ENCODE data around the gene RGS19.

- TF ChIP-seq CTCF (IDR thresholded peaks at IDR 0.05) (no peak), ZFX (IDR thresholded peaks at IDR 0.05; ENCODE audit: borderline replicate concordance) (no peak)
Measured at GRCh38 chr20:64073476-64074183, 5.7 kb downstream of the RGS19 start.
